ENCODE data around the gene CCDC85B.

- TF ChIP-seq CTCF (IDR thresholded peaks at IDR 0.05) = no peak
- no peak for TF ChIP-seq POLR2A (IDR thresholded peaks at IDR 0.05)
Observed at GRCh38 chr11:65921033-65921555, 30.6 kb downstream of the CCDC85B start.

Data from body of pancreas (tissue), 4 donors.